Neural cell (in vitro differentiated cells): Measurements from ENCODE around the gene CALCR.

Experiments used
- CTCF ChIP-seq: fragments of 450-650 bp; IDR thresholded peaks from 2 replicates; pipeline ENCODE4 v1.5.1; 2014; ENCODE audit warnings: antibody characterized with exemption, mild to moderate bottlenecking, moderate library complexity; ENCODE audit not compliant: poor library complexity, severe bottlenecking
- EP300 ChIP-seq: fragments of 450-650 bp; conservative IDR thresholded peaks from 2 replicates; pipeline ENCODE4 v1.6.1; 2014; ENCODE audit warnings: antibody characterized with exemption, mild to moderate bottlenecking, moderate library complexity; ENCODE audit not compliant: poor library complexity, severe bottlenecking
- EZH2 ChIP-seq: fragments of 200-600, 300-800 bp; shearing (Covaris generic), sonication (generic); IDR thresholded peaks from 2 replicates; pipeline ENCODE4 v1.6.1; 2014; ENCODE audit warnings: antibody characterized with exemption, low read length, borderline replicate concordance, mild to moderate bottlenecking; ENCODE audit not compliant: insufficient read depth, poor library complexity, severe bottlenecking
- POLR2AphosphoS5 ChIP-seq: IDR thresholded peaks from 2 replicates; pipeline ENCODE4 v1.6.1; 2012
- RAD21 ChIP-seq: fragments of 450-650 bp; conservative IDR thresholded peaks from 2 replicates; pipeline ENCODE4 v1.6.1; 2014; ENCODE audit warnings: antibody characterized with exemption, mild to moderate bottlenecking, moderate library complexity
- TAF1 ChIP-seq: IDR thresholded peaks from 2 replicates; pipeline ENCODE4 v1.6.1; 2012; ENCODE audit warnings: low read depth

- no peak for TF ChIP-seq POLR2AphosphoS5
- no peak for TF ChIP-seq EP300
- no peak for TF ChIP-seq CTCF
- no peak for TF ChIP-seq RAD21
- no peak for TF ChIP-seq TAF1
- TF ChIP-seq EZH2 = no peak
Measured at GRCh38 chr7:93375603-93376002, 198.9 kb downstream of the CALCR start.
